Neutrophil (primary cell): Measurements from ENCODE around the gene SLC29A1.

Experiments used
- H3K27ac ChIP-seq: fragments of 200-600 bp; sonication (generic); 2 replicates; pipeline ENCODE4 v1.5.1; 2016; ENCODE audit warnings: mild to moderate bottlenecking, moderate library complexity
- H3K27me3 ChIP-seq: fragments of 200-600 bp; sonication (generic); 2 replicates; pipeline ENCODE4 v1.6.0; 2016; ENCODE audit warnings: mild to moderate bottlenecking
- H3K36me3 ChIP-seq: fragments of 200-600 bp; sonication (generic); 2 replicates; pipeline ENCODE4 v1.5.1; 2017
- H3K4me1 ChIP-seq, 2 experiments: fragments of 200-600 bp in 1 of 2; sonication (generic) in 1 of 2; 1 replicate in 1 of 2; 2 replicates in 1 of 2; pipeline versions ENCODE4 v1.5.1 to v1.6.1; 2013 to 2016; ENCODE audit warnings: low read depth in 1 of 2, low read length in 1 of 2, mild to moderate bottlenecking in 1 of 2, moderate library complexity in 1 of 2; ENCODE audit not compliant: control insufficient read depth in 1 of 2, insufficient read depth in 1 of 2
- H3K4me3 ChIP-seq, 2 experiments: fragments of 200-600 bp in 1 of 2; sonication (generic) in 1 of 2; 1 replicate in 1 of 2; 2 replicates in 1 of 2; pipeline ENCODE4 v1.5.1; 2013 to 2016; ENCODE audit warnings: low read depth in 1 of 2, low read length in 1 of 2, mild to moderate bottlenecking in 1 of 2, moderate library complexity in 1 of 2
- H3K9me3 ChIP-seq: fragments of 200-600 bp; sonication (generic); 2 replicates; pipeline ENCODE4 v1.5.1; 2016
- TF ChIP-seq, protein P1 (sequence below): fragments of 200-600 bp; sonication (generic); IDR thresholded peaks from 2 replicates; pipeline ENCODE4 v1.5.1; 2016; ENCODE audit warnings: antibody characterized with exemption

Gene SLC29A1

DNA sequence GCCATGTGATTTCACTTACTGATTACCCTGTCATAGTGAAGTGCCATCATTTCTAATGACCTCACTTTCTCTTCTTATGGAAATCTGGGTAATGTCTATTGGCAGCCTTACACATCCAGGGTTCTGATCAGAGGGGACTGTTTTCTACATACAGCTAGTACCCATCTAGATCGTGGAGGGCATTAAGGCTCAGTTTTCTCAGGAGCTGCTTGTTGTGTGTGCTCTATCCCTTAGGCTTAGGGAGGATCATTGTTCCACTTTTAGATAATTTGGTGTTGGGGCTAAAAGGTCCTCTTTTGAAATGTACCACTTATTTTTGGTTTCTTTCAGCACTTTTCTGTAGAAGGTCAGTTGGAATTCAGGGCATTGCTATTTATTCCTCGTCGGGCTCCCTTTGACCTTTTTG is 27.3 kb downstream of the SLC29A1 start:
- Histone ChIP-seq H3K27ac (no peak overlapping the region), H3K36me3 (peaks cover 40% of the 10 kb centered on the region), H3K4me3 (no peak overlapping the region), H3K9me3 (no peaks in the 10 kb centered on the region), H3K27me3 (no peaks in the 10 kb centered on the region), H3K4me1 (peaks cover 13 to 14% of the 10 kb centered on the region in 2 experiments)
- TF ChIP-seq, protein P1, sequence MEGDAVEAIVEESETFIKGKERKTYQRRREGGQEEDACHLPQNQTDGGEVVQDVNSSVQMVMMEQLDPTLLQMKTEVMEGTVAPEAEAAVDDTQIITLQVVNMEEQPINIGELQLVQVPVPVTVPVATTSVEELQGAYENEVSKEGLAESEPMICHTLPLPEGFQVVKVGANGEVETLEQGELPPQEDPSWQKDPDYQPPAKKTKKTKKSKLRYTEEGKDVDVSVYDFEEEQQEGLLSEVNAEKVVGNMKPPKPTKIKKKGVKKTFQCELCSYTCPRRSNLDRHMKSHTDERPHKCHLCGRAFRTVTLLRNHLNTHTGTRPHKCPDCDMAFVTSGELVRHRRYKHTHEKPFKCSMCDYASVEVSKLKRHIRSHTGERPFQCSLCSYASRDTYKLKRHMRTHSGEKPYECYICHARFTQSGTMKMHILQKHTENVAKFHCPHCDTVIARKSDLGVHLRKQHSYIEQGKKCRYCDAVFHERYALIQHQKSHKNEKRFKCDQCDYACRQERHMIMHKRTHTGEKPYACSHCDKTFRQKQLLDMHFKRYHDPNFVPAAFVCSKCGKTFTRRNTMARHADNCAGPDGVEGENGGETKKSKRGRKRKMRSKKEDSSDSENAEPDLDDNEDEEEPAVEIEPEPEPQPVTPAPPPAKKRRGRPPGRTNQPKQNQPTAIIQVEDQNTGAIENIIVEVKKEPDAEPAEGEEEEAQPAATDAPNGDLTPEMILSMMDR, result no peak

DNA sequence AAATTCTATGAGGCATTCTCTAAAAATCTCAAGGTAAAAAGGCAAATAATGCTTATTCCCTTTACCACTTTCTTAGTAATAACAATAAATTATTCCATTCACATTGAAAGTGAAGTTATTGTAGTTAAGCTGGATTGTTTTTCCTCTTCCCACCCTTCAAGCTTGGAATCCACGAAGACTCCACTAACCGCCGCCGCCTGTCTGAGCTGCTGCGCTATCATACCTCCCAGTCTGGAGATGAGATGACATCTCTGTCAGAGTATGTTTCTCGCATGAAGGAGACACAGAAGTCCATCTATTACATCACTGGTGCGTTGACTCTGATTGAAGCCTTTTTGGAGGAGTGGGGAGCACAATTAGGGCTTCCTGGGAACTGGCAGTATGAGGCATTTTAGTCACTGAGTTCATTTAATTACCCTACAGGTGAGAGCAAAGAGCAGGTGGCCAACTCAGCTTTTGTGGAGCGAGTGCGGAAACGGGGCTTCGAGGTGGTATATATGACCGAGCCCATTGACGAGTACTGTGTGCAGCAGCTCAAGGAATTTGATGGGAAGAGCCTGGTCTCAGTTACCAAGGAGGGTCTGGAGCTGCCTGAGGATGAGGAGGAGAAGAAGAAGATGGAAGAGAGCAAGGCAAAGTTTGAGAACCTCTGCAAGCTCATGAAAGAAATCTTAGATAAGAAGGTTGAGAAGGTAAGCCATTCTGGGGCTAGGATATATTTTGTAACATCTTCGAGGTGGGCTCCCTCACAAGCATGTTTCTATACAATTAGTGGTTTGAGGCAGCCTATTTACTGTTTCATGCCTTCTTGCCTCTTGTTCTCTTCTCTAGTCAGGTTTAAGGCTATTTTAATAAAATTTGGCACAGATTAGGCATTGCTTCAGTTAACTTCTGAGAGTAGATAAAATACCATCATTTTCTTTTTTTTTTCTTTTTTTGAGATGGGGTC is 28.5 kb downstream of the SLC29A1 start:
- Histone ChIP-seq H3K4me1 (peaks cover 14 to 16% of the 10 kb centered on the region in 2 experiments), H3K4me3 (no peak overlapping the region), H3K27ac (no peak overlapping the region), H3K36me3 (peaks cover 40% of the 10 kb centered on the region), H3K9me3 (no peaks in the 10 kb centered on the region), H3K27me3 (peaks cover 4% of the 10 kb centered on the region)
- TF ChIP-seq, protein P1, result no peak

GRCh38 chr6:44253307-44254101 is 30.1 kb downstream of the SLC29A1 start:
- Histone ChIP-seq H3K9me3 (no peaks in the 10 kb centered on the region), H3K4me3 (no peak overlapping the region), H3K27me3 (peaks cover 7% of the 10 kb centered on the region), H3K27ac (no peak overlapping the region), H3K36me3 (peaks cover 45% of the 10 kb centered on the region), H3K4me1 (peaks cover 16 to 17% of the 10 kb centered on the region in 2 experiments)
- TF ChIP-seq, protein P1, result peak; percentile 10

- peaks cover 16 to 17% of the 10 kb centered on the region in 2 experiments for H3K4me1 ChIP-seq
- H3K27me3 ChIP-seq, result peaks cover 7% of the 10 kb centered on the region
- no peaks in the 10 kb centered on the region for H3K9me3 ChIP-seq
- no peak overlapping the region for H3K27ac ChIP-seq
- peaks cover 54% of the 10 kb centered on the region for H3K36me3 ChIP-seq
- TF ChIP-seq, protein P1, result no peak
- H3K4me3 ChIP-seq, result no peak overlapping the region
These were observed 31.1 kb downstream of the SLC29A1 start for GRCh38 chr6:44254191-44255104.
